Measurements from ENCODE around the gene PDZRN3.

Gene PDZRN3

GRCh38 chr3:73549051-73549600 is 75.6 kb downstream of the PDZRN3 start:
- DNase-seq (ENCODE audit: low spot score): no peak
- in situ Hi-C loops (cut with MboI; ENCODE audit: low pct_unique_long_range_greater_than_20kb, low sequenced_read_pairs, unreplicated experiment): no loop called here

DNA sequence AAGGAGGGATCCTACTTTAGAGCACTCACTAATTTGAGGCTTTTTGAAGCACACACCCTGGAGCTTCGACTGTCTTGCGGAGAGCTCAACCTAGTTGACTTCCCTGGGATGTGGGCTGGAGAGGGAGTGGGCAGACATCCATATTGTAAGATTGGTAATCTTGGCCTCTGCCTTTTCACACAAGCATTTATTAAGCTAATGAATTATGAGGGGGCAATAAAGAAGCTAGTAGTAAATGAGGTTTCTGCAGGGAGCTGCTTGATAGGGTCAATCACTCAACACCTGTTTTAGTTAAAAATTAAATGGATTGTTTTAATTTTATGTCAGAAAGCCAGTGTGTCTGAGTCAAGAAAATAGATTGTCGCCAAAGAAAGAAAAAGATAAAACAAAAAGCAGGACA is 76.3 kb downstream of the PDZRN3 start:
- TF ChIP-seq CTCF (IDR thresholded peaks at IDR 0.05; ENCODE audit: extremely low read depth, insufficient read depth, missing control alignments): no peak
- in situ Hi-C loops (cut with MboI; ENCODE audit: low pct_unique_long_range_greater_than_20kb, low sequenced_read_pairs, unreplicated experiment): no loop called here
- DNase-seq (ENCODE audit: low spot score): no peak

More at GRCh38 chr3:73549051-73549600, 75.6 kb downstream of the PDZRN3 start:
- TF ChIP-seq CTCF (IDR thresholded peaks at IDR 0.05; ENCODE audit: extremely low read depth, insufficient read depth, missing control alignments): no peak

GRCh38 chr3:73547427-73548248 is 77.1 kb downstream of the PDZRN3 start:
- in situ Hi-C loops (cut with MboI; ENCODE audit: low pct_unique_long_range_greater_than_20kb, low sequenced_read_pairs, unreplicated experiment): no loop called here
- DNase-seq (ENCODE audit: low spot score): no peak
- TF ChIP-seq CTCF (IDR thresholded peaks at IDR 0.05; ENCODE audit: extremely low read depth, insufficient read depth, missing control alignments): no peak

GRCh38 chr3:73546961-73547360 is 77.8 kb downstream of the PDZRN3 start:
- no peak for TF ChIP-seq CTCF (IDR thresholded peaks at IDR 0.05; ENCODE audit: extremely low read depth, insufficient read depth, missing control alignments)
- in situ Hi-C loops (cut with MboI; ENCODE audit: low pct_unique_long_range_greater_than_20kb, low sequenced_read_pairs, unreplicated experiment): no loop called here
- no peak for DNase-seq (ENCODE audit: low spot score)

DNA sequence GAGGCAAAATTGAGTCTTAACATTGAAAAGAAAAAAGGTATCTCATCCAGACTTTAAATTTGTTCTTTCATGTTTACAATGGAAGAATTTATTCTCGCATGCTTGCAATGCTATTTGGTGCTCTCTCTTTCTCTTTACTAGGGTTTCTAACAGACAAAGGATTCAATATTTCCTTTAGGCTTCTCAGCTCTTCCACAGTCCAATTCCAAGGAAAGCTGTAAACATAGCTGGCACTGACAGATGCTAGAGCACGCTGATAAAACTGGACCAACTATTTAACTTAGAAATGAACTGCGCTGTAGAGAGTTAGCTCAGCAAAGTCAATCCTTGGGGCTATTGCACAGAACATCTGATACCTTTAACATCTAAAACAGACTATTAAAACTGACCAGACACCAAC is 81.3 kb downstream of the PDZRN3 start:
- DNase-seq (ENCODE audit: low spot score): no peak
- no peak for TF ChIP-seq CTCF (IDR thresholded peaks at IDR 0.05; ENCODE audit: extremely low read depth, insufficient read depth, missing control alignments)
- in situ Hi-C loops (cut with MboI; ENCODE audit: low pct_unique_long_range_greater_than_20kb, low sequenced_read_pairs, unreplicated experiment): no loop called here

DNA sequence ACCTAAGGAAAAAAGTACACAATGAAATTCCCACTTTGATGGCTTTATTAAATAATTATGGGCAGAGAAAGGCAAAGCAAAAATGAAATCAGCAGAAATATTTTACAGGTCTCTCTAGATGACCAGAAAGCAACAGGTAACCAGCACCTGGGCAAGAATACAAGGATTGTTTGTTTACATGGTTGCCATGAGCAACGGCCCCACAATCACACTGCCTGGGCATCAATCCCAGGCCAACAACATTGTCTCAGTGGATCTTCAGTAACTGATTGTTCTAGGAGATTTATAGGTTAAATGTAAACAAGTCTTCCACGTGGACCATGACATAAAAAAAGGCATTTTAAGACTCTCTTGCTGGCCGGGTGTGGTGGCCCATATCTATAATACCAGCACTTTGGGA is 82.6 kb downstream of the PDZRN3 start:
- no peak for DNase-seq (ENCODE audit: low spot score)
- no peak for TF ChIP-seq CTCF (IDR thresholded peaks at IDR 0.05; ENCODE audit: extremely low read depth, insufficient read depth, missing control alignments)
- in situ Hi-C loops (cut with MboI; ENCODE audit: low pct_unique_long_range_greater_than_20kb, low sequenced_read_pairs, unreplicated experiment): no loop called here
